Measurements from ENCODE around the gene NKX3-2. TPM values are rescaled to one million over a fixed set of nuclear protein-coding genes. Genes with fewer than 3 reads are reported as not detected.

The NKX3-2 gene
- total and polyA plus RNA-seq, 10 of the 15 experiments (the other 5 are each of a cell fraction or from before 2014, with no cell fraction given): not detected

- ChIA-PET SMC1A (ENCODE audit: uncharacterized antibody, unreplicated experiment) (interaction anchor here (0.6 to 2.0 kb wide), 3 partner anchors 22 to 696 kb away, joined by 3 to 20 read pairs (median 3); no protein-coding TSS in a partner anchor), POLR2A (no interaction called here), CTCF (interaction anchor here (0.8 to 5.4 kb wide), 6 partner anchors 21 to 706 kb away, joined by 3 to 34 read pairs (median 4); no protein-coding TSS in a partner anchor), RAD21 (ENCODE audit: unreplicated experiment) (interaction anchor here (1.7 kb wide), 1 partner anchor 699 kb away, joined by 4 read pairs; no protein-coding TSS in a partner anchor)
- Histone ChIP-seq H3K9ac (ENCODE audit: control insufficient read depth, insufficient read depth, low read length) (peak overlapping the region; percentile 61), H3K4me1 (ENCODE audit: control insufficient read depth, insufficient read depth, low read length) (peaks cover 3% of the 10 kb centered on the region; the same call in 1 of the 2 replicates), H3K9me3 (replicated peaks; ENCODE audit: control insufficient read depth, insufficient read depth, low read length) (no peaks in the 10 kb centered on the region; the same call in 2 of the 3 replicates), H3K36me3 (ENCODE audit: control insufficient read depth in 2 of 2, insufficient read depth in 2 of 2, low read length in 1 of 2) (no peaks in the 10 kb centered on the region), H3K27me3 (replicated peaks in 1 of 2; ENCODE audit: control insufficient read depth in 2 of 2, insufficient read depth in 2 of 2, low read length in 1 of 2) (peaks cover 12 to 14% of the 10 kb centered on the region in 2 experiments), H3K4me2 (ENCODE audit: control insufficient read depth, insufficient read depth) (peak overlapping the region; percentile 97), H3K79me2 (ENCODE audit: control insufficient read depth, insufficient read depth, low read length) (no peaks in the 10 kb centered on the region), H2AFZ (ENCODE audit: control insufficient read depth, low read depth, low read length) (peak overlapping the region; percentile 95), H3K27ac (ENCODE audit: control insufficient read depth, insufficient read depth) (no peak overlapping the region), H3K4me3 (peak overlapping the region; percentile 75), H4K20me1 (ENCODE audit: control insufficient read depth, insufficient read depth) (no peaks in the 10 kb centered on the region)
- intact Hi-C loops (cut with micrococcal nuclease; ENCODE audit: unreplicated experiment) (loop anchor here (1.0 to 10.0 kb wide), 3 partner anchors 474 to 820 kb away; no protein-coding TSS in a partner anchor), in situ Hi-C loops (cut with MboI) (loop anchor here (5.0 to 25.0 kb wide), 3 partner anchors 697 to 1787 kb away; no protein-coding TSS in a partner anchor)
- ATAC-seq (peak; percentile 90), FAIRE-seq (peak; percentile 97), DNase-seq (ENCODE audit: low read depth, low spot score) (peak; percentile 72)
- BruUV-seq (replicated peaks): no TSS peak
- 9% methylated on average over 21 of the region's 21 CpGs for WGBS (ENCODE audit: insufficient coverage, insufficient replicate concordance, low lambda C conversion rate, missing lambda C conversion rate)
- TF ChIP-seq BACH1 (IDR thresholded peaks at IDR 0.05; ENCODE audit: borderline replicate concordance): no peak
- TF ChIP-seq NFYA (IDR thresholded peaks at IDR 0.05; ENCODE audit: borderline replicate concordance, low read depth, low read length): no peak
- TF ChIP-seq RAD21 (IDR thresholded peaks at IDR 0.05; ENCODE audit: insufficient read depth, low read depth, low read length): peak; percentile 96
- TF ChIP-seq RCOR1 (conservative IDR thresholded peaks at IDR 0.05; ENCODE audit: low read depth, low read length): peak; percentile 28; the same call in 1 of the 2 replicates
- peak; percentile 52 for TF ChIP-seq SKIL (IDR thresholded peaks at IDR 0.05; ENCODE audit: low read depth, poor library complexity, severe bottlenecking)
- TF ChIP-seq CTCF (IDR thresholded peaks at IDR 0.05 in 2 of 3, conservative IDR thresholded peaks at IDR 0.05 in 1 of 3; ENCODE audit: control insufficient read depth in 2 of 3, extremely low read depth in 1 of 3, insufficient read depth in 1 of 3, low read depth in 3 of 3, low read length in 3 of 3): peak; percentile 78 to 94 (median 82)
- TF ChIP-seq NR2C1 (IDR thresholded peaks at IDR 0.05): no peak
- no peak for TF ChIP-seq MAX (IDR thresholded peaks at IDR 0.05; ENCODE audit: low read depth, low read length)
- TF ChIP-seq RELB (IDR thresholded peaks at IDR 0.05; ENCODE audit: low read depth): 0 out of 2 replicates have a peak, but pooled peaks have one; percentile 17
- no peak for TF ChIP-seq GATAD2B (conservative IDR thresholded peaks at IDR 0.05; ENCODE audit: low read depth)
- TF ChIP-seq SIN3A (IDR thresholded peaks at IDR 0.05; ENCODE audit: low read depth, low read length): no peak
- 0 out of 2 replicates have a peak, but pooled peaks have one; percentile 30 for TF ChIP-seq WRNIP1 (IDR thresholded peaks at IDR 0.05; ENCODE audit: borderline replicate concordance, low read depth, low read length)
- TF ChIP-seq ZBED1 (IDR thresholded peaks at IDR 0.05; ENCODE audit: borderline replicate concordance): no peak
- peak; percentile 66; the same call in 1 of the 2 replicates for TF ChIP-seq MXI1 (IDR thresholded peaks at IDR 0.05; ENCODE audit: low read depth, low read length)
- no peak for TF ChIP-seq SRF (IDR thresholded peaks at IDR 0.05; ENCODE audit: low read depth in 2 of 2, low read length in 2 of 2)
- TF ChIP-seq RB1 (IDR thresholded peaks at IDR 0.05; ENCODE audit: borderline replicate concordance): peak; percentile 75; the same call in 1 of the 2 replicates
These were observed 4.8 kb upstream of the NKX3-2 start for GRCh38 chr4:13548984-13549546.
